GM10266 (cell line): ENCODE results near the gene SLC25A34.

ENCODE experiments used
- DNase-seq: peaks from one replicate; pipeline ENCODE4 v3.0.0; 2012; ENCODE audit errors: extremely low spot score
- CTCF ChIP-seq: IDR thresholded peaks from 2 replicates; pipeline ENCODE4 v1.5.1; 2012; ENCODE audit warnings: mild to moderate bottlenecking, low read depth; ENCODE audit not compliant: control insufficient read depth, insufficient read depth; ENCODE audit errors: missing control alignments

SLC25A34 gene

GRCh38 chr1:15714406-15715136 lies 21.5 kb upstream of the SLC25A34 start:
- no peak for DNase-seq
- TF ChIP-seq CTCF = no peak

- no peak for TF ChIP-seq CTCF
- DNase-seq = no peak
Observed at GRCh38 chr1:15717418-15718125, 18.5 kb upstream of the SLC25A34 start.

GRCh38 chr1:15718199-15718601 lies 17.9 kb upstream of the SLC25A34 start:
- no peak for DNase-seq
- no peak for TF ChIP-seq CTCF

GRCh38 chr1:15719381-15720120 lies 16.5 kb upstream of the SLC25A34 start:
- DNase-seq = no peak
- TF ChIP-seq CTCF = no peak

GRCh38 chr1:15720861-15721260 lies 15.2 kb upstream of the SLC25A34 start:
- DNase-seq = no peak

GRCh38 chr1:15722411-15722810 lies 13.6 kb upstream of the SLC25A34 start:
- no peak for DNase-seq
- no peak for TF ChIP-seq CTCF

More at GRCh38 chr1:15720861-15721260, 15.2 kb upstream of the SLC25A34 start:
- no peak for TF ChIP-seq CTCF
